RPMI8226 (cell line): ENCODE measurements around the gene ZNF23.

ENCODE experiments used
- DNase-seq: peaks from one replicate; pipeline ENCODE4 v3.0.0-alpha.2; 2015

Gene ZNF23

DNA sequence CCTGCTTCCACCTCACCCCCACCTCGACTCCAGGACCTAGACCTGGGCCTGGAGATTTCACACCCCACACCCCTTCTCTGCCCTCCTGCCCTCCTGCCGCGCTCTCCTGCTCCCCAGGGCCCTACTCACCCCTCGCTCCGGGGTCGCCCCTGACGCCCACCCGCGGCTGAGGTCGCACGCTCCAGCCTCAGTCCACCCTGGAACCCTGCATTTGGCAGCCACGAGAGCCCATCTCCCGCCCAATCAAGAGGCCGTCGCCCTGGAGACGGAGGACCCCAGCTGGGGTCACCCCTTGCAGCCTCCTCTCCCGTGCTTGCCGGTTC lies 36.3 kb downstream of the ZNF23 start:
- no peak for DNase-seq

DNA sequence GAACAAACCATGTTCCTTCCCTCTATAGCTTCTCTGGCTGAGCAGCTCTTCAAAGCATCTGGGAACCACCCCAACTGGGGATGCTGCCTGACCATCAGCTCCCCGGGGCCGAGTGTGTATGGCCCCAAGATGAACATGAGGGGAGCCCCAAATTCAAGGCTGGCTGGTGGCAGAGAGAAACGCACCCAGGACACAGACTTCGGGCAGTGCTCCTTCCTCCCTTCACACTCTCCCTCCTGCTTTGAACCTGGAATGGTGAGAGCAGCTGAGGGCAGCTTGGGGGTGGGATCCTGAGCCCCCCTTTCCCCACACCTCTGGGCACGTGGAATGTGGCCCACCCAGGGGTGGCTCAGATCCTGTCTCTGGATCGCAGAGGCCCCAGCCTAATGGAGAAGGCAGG lies 37.4 kb downstream of the ZNF23 start:
- no peak for DNase-seq

DNA sequence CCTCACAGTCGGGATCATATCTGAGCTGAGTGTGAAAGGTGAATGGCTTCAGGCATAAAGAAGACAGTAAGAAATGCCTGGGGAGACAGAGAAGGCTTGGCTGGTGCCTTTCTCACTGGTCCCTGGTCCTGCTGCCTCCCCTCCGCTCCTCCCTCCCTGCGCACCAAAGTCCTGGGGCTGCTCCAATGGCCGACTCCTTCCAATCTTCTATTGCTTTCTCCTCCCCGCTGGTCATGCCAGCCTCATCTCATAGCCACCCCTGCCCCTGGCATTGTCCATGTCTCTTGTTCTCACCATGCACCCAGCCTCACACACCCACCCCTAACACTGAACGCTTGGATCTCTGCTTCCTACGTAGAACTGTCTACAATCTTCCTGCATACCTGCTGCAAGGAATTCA lies 38.2 kb downstream of the ZNF23 start:
- no peak for DNase-seq

DNA sequence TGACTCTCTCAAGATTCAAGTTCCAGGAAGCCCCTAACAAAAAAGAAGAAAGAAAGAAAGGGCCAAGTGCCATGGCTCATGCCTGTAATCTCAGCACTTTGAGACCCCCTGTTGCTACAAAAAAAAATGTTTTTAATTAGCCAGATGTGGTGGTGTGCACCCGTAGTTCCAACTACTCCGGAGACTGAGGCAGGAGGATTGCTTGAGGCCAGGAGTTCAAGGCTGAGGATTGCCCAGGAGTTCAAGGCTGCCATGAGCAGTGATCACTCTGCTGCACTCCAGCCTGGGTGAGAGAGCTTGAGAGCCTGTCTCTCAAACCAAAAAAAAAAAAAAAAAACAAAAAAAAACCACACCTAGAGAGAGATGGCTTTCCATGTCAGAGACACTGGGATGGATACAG lies 39.0 kb downstream of the ZNF23 start:
- DNase-seq = no peak

DNA sequence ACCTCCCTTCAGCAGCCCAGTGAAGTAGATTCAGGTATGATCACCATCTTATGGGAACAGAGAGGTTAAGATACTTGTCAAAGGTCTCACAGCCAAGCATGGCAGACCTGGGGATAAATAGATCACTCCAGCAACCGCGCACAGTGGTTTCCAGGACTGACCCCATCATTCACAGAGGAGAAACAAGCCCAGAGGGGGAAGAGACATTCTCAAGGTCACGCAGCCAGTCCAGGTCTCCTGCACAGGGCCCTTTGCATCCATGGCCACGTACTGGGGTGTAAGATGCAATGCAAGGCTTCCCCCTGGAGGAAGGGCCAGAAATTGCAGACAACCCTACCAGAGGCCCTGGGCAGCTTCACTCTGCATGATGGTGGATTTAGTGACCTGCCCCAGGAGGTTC lies 40.1 kb downstream of the ZNF23 start:
- peak; percentile 75 for DNase-seq

DNA sequence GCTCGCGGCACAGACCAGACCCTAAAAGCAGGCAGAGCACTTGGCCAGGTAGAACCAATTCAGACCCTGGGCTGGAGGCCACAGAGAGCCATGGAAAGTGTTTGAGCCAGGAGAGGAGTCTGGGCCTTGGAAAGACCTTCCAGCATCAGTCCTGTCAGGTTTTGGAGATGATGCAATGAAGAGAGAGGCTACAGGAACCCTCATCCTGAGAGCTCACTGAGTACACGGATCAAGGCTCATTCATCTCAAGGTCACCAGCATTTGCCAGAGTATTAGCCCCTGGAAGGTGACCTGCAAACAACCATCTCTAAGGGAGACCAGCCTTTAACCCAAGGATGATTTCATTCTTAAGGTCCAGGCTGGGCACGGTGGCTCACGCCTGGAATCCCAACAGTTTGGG lies 48.0 kb downstream of the ZNF23 start:
- no peak for DNase-seq

DNA sequence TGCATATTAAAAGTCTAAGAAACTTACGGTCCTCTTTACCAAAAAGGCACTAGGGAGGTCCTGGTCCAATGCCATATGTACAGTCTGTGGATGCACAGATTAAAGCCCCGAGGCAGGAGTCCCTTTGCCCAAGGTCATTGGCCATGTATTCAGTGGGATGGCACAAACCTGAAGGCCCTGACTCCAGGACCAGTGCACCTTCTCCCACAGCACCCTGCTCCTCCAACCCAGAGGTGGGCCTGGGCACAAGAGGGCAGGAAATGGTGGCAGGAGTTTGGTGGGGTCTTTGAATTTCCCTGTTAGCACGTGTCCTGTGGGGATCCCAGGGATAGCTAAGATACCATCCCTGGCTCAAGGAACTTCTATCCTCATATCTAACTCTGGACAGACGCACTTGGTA lies 48.7 kb downstream of the ZNF23 start:
- DNase-seq = no peak

DNA sequence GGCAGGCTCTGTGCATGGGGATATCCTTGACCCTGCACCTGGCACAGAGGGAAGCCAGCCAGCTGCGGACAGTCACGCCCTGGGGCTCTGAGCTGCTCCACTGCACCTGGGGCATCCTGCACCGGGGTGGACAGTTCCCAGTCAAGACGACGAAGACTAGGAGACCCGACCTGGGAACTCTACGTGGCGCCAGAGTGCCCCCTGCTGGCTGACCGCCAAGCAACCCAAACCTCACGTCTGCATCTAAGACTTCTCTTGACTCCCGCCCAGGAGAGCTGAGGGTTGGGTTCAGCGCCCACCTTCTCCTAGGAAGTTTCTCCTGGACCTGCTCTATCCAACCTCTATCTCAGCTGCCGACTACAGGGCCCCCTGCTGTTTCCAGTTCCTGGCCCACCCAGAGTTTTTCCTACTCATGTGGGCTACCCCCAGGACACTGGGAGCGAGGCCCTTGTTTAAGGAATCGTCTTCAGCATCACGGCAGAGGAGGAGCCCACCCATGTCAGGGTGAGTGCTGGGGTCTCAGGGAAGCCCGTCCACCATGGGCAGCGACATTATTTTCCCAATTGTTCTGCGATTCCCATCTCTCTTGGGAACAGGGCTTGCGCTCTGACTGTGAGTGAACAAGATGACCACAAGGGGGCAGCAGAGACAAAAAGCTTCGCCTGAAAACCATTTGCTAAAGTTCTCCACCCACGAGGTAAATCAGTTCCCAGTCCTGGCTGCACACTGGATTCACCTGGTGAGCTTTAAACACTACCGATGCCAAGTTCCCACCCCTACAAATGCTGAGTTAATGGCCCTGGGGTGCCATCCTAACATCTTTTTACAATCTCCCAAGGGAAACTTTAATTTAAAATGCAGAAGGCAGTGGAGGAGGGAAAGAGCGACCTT lies 49.5 kb downstream of the ZNF23 start:
- DNase-seq = peak; percentile 86

DNA sequence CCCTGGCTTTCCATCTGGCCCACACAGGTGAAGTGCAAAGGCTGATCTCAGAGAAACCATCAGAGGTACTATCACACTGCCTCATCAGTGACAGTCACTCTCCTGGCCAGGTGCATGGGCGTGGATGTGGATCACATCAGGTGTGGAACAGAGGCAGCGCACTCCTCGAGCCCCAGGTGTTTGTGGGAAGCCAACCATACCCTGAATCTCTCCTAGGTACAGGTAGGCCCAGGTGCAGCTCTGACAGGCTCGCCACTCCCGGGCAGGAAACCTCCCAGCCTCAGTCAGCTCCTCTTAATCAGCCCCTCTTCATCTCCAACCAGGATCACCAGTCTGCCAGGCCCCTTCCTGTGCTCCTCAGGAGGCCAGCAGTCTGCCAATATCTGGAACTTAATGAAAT lies 51.9 kb downstream of the ZNF23 start:
- DNase-seq = no peak

DNA sequence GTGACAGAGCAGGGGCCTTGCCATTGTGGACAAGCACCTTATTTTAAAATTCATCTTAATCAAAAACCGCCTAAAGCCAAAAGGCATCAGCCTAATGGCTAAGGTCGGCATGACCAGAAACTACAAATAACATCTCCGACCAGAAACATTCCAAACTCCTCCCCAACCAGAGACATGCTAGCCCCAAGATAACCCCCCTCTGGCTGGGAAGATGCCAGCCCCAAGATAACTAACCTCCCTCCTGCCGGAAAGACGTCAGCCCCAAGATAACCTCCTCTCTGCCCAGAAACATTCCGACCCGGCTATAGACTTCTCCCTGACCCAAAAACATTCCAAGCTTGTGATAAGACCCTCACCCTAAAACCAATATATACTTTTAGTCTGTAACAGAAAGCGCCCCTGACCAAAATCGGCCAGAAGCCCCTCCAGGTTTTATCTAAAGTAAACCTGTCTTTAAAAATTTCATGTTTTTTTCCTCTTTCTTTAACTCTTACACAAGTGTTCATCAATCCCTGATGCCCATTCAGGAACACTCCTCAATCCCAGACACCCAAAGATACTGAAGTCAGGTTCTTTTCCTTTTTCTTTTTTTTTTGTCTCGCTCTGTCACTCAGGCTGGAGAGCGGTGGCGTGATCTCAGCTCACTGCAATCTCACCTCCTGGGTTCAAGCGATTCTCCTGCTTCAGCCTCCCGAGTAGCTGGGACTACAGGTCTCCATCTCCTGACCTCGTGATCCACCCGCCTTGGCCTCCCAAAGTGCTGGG lies 52.9 kb downstream of the ZNF23 start:
- DNase-seq = no peak

DNA sequence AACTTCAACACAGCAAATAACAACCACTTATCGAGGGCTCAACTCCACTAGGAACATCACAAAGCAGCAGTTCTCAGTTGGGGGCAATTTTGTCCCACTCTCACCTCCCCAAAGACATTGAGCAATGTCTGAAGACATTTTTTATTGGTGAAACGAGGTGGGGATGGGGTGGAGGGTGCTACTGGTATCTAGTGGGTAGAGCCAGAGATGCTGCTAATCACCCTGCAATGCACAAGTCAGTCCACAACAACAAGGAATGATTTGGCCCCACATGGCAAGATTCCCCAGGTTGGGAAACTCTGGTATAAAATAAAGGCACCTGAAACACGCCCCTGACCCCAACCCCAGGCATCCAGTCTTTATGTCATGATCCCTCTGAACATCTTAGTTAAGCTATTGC lies 53.5 kb downstream of the ZNF23 start:
- DNase-seq = no peak

DNA sequence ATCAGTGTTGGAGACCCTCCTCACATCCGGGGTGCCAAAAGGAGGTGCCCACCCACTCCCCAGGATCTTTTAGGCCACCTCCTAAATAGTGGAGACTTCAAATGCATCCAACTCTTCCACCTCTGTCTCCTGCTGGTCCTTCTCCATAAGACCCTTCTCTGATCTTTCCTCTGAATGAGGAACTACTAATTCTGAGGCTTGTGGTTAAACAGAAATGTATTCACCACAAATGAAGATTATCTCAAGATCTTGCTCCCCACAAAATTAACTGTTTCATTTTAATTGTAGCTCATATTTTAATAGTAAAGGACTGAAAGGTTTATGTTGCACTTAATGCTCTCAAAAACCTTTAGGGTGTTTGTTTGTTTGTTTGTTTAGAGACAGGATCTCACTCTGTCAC lies 54.3 kb downstream of the ZNF23 start:
- DNase-seq = no peak

DNA sequence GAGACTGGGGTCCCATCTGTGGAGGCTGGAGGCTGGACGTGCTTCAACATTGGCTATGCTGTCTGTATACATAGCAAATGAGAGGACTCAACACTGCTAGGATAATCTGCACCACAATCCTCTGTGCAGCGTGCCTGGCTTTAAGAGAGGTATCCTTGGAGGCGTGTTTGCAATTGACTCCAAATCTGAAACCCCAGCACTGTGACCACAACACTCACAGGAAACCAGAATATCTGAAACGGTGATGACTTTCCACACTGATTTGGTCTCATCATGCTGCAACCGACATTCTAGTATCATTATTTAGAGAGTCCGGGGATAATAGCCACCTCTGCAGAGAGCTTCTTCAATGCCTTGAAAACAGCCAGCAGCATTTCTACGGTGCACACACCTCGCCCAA lies 55.3 kb downstream of the ZNF23 start:
- no peak for DNase-seq

DNA sequence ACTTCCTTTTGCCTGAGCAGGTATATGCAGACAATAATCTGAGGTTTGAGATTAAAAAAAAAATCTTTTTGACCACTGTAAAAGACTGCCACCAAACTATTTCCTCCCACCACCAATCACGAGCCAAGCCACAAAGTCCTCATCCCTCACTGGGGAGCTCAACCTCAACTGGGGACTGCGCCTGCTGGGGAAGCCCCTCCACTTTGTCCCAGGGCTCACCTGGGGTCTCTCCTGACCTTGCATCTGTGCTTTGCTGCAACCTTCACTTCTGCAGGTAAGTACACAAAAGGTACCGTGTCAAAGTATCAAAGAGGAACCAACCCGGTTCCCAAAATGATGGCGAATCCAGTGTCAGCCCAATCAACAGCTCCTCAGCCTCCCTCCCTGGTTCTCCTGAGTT lies 55.7 kb downstream of the ZNF23 start:
- no peak for DNase-seq

DNA sequence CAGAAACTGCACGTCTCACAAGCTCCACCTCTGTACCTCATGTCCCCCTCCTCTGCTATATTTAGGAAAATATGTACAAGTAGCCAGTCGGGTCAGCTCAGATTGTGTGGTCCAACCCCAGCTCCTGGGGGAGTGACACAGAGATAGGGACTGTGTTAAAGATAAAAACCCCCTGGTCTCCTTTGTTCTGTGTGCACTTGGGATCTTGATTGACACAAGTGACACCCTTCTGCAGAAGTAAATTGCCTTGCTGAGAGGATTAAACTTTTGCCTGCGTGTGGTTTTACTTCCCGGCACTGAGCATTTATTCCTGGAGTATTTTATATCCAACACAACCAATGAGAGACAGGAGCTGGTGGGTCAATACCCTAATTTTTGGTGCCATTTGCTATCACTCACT lies 57.7 kb downstream of the ZNF23 start:
- DNase-seq = no peak

DNA sequence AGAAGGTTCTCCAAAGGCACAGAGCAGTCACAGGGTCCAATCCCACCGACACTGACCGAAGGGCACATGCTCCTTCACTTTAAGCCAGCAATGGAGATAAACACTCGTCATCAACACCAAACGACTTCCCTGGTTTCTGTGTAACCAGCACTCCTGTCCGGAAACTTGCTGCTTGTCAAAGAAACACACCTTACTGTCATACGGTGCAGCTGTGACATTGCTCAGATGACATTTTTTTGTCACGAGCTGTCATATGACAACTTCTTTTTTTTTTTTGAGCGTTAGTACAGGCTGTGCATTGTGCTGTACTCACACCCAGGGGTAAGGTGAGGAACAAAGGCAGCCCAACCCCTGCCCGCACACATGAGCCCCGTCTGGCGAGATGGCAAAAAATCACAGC lies 59.4 kb downstream of the ZNF23 start:
- no peak for DNase-seq

DNA sequence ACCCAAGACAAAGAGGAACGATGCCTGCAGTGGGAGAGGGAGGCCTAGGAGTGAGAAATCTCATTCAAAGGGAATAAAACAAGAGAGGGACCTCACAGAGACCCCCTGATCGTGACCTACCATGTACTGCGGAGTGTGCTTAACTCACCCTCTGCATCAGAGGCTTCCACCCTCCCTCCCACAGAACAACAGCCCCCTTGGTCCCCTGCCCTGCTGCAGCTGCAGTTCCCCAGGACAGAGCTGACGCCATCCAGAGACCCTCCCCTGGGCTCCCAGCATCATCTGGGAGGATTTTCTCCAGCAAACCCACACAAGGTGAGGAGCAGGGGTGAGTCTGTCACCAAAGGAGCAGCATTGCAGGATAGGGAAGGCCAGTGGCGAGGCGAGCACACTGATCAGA lies 60.0 kb downstream of the ZNF23 start:
- no peak for DNase-seq

DNA sequence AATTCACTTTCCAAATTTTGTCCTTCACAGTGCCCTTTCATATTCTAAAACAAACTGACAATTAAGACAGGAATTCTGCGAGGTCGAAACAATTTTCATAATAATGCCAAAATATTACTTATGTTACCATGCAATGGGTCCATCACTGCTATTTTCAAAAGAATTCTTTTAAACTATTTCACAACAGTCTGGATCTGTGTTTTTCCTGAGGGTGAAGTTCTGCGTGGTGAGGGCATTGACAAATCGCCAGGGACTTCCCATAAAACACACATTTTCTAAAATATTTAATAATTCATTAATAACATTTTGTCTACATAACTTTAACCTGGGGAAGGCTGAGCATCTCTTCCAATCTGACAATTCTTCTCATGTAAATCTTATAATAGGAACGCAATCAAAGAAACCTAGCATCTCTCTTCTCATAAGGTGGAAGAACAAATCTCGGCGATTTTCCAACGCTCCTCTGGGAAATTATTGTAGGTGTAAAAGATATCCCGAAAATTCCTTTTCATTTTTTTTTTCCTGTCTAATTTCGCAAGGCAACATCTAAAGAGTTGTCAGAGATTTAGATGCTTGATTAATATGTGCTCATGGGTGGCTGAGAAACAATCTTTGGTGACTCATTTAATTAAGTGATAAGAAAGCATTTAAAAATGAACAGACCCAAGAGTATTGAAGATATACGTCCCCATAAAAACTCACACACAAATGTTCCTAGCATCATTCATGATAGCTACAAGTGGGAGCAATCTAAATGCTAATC lies 62.1 kb downstream of the ZNF23 start:
- no peak for DNase-seq
